ENCODE data around the gene PARP12.

- TF ChIP-seq YY1 (IDR thresholded peaks at IDR 0.05; ENCODE audit: low read depth, low read length) (no peak), HDAC2 (IDR thresholded peaks at IDR 0.05; ENCODE audit: borderline replicate concordance in 1 of 2, low read depth in 2 of 2, low read length in 2 of 2) (no peak), POLR2A (IDR thresholded peaks at IDR 0.05; ENCODE audit: control extremely low read depth in 1 of 2, low read depth in 2 of 2, low read length in 2 of 2) (no peak), RAD21 (IDR thresholded peaks at IDR 0.05 in 1 of 2, conservative IDR thresholded peaks at IDR 0.05 in 1 of 2; ENCODE audit: low read depth in 2 of 2, low read length in 2 of 2) (no peak), CTCF (IDR thresholded peaks at IDR 0.05; ENCODE audit: control extremely low read depth in 1 of 3, insufficient read depth in 1 of 3, low read depth in 1 of 3, low read length in 3 of 3) (no peak)
Measured at GRCh38 chr7:140048989-140049338, 13.8 kb downstream of the PARP12 start.

Data from H1 (cell line).